GM18909 (cell line): ENCODE data around the gene MYT1.

Source experiments
- ATAC-seq: cut with Tn5 transposase; IDR thresholded peaks from one replicate; pipeline ENCODE4 v1.9.1; 2021; ENCODE audit warnings: mild to moderate bottlenecking; ENCODE audit not compliant: unreplicated experiment, poor library complexity

Gene MYT1

DNA sequence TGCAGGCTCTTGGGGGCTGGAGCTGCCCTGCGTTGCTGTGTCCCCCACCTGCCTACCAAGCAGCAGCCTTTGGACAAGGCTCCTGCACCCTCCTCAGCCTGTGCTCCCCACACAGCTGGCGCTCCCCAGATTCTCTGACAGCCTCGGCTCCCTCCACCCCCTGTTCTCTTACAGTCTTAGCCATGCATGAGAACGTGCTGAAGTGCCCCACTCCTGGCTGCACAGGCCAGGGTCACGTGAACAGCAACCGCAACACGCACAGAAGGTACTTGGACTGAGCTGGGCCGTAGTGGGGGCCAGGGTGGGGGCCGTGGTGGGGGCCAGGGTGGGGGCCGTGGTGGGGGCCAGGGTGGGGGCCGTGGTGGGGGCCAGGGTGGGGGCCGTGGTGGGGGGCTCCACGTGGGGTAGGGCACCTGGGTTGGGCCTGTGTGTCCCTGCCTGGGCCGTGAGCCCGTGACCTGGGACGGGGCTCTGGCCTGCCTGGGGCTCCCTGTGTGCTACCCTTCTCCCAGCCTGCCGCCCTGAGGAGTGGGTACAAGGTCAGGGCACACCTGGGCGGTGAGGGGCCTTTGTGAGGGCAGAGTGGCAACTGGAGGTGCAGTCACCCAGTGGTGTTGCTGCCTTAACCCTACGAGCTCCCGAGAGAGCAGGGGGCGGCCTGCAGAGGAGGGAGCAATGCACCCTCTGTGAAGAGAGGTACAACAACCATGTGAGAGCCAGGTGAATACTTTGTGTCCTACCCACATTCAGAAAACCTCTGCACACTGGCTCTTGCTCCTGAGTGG is 47.8 kb downstream of the MYT1 start:
- no peak for ATAC-seq

DNA sequence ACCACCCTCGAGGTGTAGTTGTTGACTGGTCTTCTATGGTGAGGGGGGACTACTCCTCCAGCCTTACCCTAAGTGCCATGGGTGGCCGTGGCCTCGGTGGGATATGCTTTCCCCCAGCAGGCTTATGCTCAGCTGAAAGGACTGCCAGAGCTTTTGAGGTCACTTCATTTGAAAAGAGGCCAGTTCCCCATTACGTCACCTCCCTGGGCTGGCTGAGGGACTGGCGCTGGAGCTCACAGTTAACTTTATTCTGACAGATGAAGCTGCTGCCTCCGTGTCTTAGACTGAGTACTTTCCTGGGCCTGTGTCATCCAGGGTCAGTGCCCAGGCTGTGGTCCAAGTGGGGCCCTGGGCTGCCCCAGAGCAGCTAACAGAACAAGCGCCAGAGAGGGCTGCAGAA is 48.5 kb downstream of the MYT1 start:
- no peak for ATAC-seq

DNA sequence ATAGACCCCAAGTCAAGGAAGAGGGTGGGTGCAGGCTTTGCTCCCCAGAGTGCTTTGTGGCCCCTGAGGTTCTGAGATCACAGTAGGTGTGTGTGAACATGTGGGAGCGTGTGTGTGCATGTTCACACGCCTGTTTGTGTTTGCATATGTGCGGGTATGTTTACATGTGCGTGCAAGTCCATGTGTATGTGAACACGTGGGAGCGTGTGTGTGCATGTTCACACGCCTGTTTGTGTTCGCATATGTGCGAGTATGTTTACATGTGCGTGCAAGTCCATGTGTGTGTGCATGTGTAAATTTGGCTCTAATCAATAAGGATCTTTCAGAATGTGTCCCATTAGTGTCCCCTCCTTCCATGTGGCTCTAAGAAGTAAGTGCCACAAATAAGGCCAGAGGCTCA is 49.9 kb downstream of the MYT1 start:
- no peak for ATAC-seq

DNA sequence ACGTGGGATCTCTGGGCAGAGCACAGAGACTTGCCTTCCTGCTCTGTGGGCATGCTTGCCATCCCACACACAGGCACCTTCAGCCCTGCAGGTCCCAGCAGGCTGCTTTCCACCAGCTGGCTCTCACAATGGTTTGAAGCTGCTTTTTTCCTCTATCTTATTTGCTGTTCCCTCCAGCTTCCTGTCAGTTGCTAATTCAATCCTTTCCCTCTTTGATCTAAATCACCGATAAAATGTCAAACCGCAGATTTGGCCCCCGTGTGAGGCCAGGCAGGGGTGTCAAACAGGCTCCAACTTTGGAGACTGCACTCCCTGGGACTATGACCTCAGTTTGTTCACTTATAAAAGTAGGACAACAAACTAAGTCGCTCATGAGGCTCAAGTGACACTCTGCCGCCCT is 50.7 kb downstream of the MYT1 start:
- ATAC-seq = no peak

DNA sequence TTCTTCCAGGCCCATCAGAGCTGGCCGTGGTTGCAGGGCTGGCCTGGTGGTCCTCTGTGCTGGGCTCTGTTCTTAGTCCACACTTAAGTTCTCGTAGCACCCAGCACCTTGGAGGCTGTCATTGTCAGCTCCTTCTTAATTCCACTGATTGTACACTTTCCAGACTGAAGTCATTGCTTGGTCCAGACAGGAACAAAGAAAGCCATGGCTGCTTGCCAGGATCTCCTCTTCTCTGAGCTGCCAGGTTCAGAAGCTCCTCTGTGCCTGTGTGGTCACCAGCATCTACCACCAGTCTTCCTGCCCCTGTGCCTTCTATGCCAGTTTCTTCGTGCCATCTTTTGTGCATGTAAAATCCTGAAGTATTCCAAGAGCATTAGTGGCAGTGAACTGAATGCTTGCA is 51.8 kb downstream of the MYT1 start:
- ATAC-seq = no peak

DNA sequence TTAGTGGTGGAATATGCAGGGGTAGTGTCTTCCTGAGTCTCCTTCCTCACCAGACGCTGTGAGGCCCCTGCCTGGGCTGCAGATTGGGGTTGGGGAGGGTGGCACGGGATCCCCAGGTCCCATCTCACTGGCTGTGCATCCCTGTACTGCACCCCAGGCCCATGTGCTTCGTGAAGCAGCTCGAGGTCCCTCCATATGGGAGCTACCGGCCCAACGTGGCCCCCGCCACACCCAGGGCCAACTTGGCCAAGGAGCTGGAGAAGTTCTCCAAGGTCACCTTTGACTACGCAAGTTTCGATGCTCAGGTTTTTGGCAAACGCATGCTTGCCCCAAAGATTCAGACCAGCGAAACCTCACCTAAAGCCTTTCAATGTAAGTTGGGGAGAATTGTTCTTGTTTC is 52.7 kb downstream of the MYT1 start:
- ATAC-seq = no peak

DNA sequence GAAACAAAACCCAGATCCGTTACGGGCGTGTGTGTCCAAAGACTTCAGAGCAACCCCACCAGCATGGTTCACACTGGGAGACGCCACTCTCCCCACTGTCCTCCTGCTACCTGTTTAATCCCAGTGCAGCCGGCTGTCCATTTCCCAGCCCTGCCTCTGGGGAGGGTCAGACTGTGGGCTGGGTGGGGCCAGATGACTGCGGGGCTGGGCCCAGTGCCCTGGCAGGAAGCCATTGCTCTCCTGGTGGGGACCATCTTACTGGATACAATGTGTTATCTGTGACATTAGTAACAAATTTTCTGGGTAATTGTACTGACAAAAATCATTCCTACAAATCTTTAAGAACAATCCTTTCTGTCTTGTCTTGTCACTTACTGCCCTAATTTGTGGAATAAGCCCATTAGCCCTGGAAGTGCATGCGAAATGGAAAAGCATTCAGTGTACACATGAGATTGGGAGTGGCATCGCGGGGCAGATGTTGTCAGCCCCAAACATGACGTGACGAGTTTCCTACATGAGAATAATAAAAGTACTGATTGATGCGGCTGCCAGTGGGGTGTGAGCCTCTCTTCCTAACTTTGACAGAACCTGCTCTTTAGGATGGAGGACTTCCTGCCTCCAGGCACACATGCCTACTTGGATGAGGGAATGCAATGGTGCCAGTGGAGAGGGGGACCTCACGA is 53.4 kb downstream of the MYT1 start:
- no peak for ATAC-seq

DNA sequence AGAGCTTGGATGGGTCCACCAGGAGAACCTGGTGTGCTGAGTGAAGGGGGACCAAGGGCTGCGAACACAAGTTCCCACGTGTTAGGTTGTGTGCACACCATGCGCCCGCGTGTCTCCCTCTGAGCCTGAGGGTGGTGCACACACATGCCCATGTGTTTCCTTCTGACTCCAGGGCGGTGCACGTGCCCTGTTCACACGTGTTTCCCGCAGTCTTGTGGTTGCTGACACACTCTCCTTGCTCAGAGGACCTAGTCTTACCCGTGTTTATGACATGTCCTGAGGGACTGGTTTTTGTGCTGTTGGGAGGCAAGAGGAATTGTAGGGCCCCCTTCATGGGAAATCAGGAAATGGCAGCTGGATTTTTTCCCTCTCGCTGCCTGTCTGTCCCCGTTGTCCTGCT is 55.0 kb downstream of the MYT1 start:
- no peak for ATAC-seq

DNA sequence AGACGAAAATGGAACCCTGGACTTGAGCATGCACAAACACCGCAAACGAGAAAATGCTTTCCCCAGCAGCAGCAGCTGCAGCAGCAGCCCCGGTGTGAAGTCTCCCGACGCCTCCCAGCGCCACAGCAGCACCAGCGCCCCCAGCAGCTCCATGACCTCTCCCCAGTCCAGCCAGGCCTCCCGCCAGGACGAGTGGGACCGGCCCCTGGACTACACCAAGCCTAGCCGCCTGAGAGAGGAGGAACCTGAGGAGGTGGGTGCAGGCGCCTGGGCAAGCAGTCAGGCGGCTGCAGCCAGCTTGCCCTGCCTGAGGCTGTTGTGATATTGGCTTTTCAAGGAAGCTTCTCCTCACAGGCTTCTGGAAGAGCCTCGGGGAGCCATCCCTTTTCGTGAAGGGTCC is 55.5 kb downstream of the MYT1 start:
- no peak for ATAC-seq

DNA sequence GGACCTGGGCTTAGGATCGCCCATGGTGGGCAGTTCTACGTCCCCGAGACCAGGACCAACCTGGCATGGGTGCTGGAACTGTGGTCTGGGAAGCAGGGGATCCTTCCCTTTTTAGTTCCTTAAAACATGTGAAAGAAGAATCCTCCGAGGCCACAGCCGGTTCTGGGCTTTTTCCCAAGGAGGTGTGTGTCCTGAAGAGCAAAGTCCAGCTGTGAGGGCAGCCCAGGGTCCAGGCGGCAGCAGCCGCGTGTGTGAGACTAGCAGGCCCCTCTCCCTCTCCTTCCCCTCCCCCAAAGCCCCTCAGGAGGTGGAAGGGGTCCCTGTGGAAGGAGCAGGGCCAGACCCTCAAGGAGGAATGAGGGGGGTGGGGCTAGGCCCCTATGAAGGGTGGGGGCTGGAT is 56.2 kb downstream of the MYT1 start:
- no peak for ATAC-seq

DNA sequence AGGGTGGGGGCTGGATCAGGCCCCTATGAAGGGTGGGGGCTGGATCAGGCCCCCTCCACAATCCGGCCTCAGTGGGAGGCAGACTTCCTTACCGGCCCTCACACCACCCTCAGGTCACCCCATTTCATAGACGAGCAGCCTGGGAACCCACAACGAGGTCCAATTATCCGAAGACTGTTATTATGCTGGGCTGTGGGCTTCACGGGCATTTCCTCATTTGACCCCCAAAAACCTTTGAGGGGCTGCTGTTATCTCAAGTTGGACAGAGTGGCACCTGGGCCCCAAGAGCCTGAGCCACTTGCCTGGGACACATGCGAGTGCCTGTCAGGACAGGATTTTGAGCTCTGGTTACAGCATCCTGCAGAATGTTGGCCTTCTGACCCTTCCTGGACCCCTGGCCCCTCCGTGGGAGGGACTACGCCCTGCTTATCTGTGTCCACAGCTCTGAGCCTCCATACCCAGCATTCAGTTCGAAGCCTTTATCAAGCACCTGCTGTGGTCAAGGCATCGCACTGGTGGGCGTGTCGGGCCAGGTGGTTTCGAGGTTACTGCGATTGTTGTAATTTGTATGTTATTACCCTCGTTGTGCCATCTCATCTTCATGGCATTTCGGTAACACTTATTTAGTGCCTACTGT is 56.8 kb downstream of the MYT1 start:
- ATAC-seq = no peak

DNA sequence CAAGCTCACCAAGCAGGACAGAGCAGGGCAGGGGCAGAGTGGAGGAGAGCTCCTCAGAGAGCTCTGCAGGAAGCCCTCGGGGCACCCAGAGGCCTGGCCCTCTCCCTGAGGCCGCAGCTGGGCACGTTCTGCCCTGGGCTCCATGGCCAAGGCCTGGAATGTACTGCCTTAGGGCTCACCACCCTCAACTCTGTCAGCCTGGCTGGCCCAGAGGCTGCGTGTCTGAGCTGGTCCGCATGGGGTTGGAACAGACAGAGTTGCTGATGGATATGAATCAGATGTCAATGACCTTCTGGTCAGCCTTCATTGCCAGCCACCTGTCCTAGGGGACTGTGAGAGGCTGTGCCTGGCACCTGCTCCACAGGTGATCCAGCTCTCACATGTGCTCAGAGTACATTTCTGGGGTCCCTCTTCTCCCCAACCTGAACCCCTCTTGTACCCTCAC is 58.1 kb downstream of the MYT1 start:
- ATAC-seq = no peak

DNA sequence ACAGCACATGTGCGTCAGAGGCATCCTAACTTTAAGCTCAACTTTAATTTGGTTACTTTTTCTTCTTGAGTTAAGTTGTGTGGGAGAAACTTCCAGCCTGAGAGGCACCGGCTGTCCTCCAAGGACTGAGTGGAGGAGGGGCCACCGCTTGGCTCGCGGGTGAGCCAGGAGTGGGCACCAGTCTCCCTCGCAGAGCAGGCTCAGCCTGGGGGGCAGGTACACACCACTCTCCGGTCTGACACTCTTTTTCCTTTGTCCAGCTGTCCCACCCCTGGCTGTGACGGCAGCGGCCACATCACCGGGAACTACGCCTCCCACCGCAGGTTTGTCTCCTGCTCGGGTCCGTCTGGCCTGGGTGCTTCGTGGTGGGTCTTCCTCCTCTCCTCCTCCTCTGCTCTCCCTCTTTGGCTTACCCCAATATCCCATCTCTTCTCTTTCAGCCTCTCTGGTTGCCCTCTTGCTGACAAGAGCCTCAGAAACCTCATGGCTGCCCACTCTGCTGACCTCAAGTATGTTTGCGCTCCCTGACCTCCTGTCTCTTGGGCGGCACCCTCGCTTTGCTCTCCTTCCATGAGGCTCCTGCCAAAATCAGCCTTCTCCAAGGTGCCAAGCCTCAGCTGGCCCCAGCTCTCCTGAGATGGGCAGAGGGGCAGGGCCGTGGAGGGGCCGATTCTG is 58.7 kb downstream of the MYT1 start:
- ATAC-seq = no peak

DNA sequence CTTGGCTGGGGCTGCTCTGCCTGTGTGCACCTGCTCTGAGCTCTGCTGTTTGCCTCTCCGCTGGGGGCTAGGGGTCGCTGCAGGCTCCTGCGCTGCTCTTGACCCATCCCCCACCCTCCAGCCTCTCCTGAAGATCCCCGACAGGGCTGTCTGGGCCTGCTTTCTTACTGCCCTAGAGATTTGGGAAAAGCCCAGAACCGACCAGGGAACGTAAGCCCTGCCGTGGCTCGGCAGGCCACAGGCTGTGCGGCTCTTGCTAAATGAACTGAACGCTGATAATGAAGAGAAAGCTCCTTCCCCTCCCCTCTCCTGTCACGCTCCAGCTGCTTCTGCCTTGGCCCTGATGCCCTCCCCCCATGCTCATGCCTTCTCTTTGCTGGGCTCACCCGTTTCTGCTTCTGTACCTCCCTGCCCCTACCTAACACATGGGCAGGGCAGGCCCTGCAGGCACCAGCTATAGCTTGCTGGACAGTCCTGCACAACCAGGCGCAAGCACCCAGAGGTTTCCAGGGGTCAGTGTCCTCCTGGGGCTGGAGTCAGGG is 59.3 kb downstream of the MYT1 start:
- no peak for ATAC-seq

DNA sequence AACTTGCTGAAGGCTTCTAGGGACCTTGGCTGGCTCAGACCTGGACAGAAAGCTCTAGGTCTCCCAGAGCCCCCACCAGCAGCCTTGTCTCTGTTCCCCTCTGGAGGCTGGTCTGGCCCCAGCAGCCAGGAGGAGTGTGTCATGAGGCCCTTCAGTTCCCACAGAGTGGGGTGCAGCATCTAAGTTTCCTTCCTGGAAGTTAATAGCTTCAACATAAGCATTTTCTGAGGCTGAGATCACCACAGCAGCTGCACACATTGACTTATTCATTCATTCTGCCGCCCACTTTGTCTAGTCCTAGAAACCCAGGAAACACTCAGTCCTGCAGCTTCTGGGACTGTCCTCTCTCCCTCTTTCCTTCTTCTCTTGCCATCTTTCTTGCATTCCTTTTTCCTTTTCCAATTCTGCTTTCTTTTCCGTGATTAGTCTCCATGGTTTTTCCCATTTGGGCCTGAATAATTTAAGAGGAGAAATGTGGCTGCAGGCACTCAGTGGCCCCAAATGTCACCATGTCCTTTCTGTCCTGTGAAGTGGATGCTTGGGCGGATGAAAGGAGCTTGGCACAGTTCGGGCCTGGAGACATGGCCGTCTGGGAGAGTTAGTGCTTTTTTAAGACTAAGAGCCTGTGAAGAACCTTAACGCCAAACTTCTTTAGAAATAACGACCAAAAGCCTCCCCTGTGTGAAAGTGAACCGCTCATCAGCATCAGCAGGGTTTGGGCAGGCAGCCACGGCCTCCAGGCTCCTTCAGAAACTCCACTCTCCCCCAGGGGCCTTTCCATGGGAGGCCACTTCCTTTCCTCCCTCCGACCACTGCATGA is 60.3 kb downstream of the MYT1 start:
- ATAC-seq = no peak

DNA sequence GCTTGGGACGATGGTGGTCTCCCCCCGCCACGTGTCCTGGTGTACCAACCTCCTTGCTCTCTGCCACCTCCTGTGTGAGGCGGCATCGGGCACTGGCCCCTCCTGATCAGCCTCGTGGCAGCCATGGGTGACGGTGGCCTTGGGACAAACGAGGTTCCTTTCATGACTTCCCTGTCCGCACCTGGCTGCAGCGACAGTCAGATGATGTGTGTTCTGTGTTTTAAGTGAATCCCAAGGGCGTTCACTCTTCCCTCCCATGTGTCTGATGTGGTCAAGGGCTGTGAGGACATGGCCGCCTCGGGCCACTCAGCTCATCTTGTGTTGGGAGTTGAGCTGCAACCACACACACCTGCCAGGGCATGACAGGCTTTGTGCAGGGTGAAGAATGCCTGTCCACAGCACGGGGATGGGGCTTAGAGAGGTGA is 60.9 kb downstream of the MYT1 start:
- no peak for ATAC-seq

DNA sequence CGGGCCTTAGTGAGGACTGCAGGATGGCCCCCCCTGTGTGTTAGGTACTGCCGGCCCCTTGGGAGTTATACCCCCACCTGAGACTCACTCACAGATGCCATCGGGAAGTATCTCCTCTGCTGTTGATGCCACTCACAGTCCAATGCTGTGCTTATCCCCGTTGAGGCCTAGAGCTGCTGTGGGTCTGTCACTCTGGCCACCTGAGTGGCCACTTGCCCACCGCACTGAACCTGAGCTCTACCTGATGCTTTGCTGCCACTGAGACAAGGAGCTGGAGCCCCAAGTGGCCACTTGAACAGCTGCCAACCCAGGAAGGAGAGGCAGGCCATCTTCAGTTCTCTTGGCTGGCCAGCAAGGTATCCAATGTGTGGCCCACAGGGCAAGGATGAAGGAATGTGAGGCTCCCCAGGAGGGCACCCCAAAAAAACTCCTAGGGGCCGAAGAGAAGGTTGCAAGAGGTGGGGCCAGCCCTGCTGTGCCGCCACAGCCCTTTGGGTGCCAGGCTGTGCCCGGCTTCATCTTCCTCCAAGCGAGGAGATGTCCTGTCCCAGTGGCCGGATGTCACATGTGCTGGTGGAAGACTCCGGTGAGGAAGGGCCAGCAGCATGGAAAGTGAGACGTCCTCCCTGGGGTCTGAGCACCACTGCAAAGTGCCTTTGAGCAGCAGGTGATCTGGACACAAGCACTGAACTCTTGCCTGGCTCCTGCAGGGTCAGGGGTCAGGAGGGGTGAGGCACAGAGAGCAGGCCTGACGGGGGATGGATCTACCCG is 61.8 kb downstream of the MYT1 start:
- no peak for ATAC-seq

DNA sequence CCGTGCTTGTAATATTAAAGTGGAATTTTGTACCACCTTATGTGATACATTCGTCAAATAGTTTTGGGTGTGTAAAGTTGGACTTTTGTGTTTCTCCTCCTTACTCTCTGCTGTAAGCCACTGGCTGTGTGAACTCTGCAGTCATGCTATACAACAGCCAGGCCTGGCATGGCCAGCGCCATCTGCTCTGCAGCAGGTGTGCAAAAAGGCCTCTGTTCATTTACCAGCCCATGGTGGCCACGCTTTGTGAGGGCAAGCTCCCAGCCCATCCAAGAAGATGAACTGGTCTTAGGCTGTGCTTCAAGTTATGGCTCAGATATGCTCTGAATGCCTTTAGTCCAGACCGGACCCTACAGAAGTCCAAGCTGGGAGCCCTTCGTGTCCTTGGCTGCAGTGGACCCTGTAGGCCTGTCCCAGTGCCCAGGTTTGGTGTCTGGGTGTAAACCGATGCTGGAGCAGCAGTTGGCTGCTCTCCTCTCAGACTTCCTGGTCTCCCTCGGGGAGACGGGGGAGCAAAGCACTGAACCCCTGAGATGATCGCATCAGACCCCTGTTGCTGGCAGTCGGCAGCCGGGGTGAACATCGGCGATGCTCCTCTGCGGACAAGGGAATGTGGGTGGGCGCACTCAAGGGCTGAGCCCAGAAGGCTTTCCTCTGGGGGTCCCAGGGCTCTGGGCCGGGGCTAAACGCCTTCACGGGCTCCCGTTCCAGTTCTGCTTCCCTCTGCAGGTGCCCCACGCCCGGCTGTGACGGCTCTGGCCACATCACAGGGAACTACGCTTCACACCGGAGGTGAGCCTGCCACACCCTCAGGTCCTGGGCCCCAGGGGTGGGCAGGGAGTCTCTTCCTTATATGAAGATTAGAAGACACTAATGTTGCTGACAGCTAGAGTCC is 62.7 kb downstream of the MYT1 start:
- no peak for ATAC-seq
